Measurements from ENCODE around the gene ZGPAT.
"Not testable (repeated sequence)": the region's sequence is repeated elsewhere in the genome, so short reads cannot be mapped to it uniquely, and the experiment has no call there.

DNA sequence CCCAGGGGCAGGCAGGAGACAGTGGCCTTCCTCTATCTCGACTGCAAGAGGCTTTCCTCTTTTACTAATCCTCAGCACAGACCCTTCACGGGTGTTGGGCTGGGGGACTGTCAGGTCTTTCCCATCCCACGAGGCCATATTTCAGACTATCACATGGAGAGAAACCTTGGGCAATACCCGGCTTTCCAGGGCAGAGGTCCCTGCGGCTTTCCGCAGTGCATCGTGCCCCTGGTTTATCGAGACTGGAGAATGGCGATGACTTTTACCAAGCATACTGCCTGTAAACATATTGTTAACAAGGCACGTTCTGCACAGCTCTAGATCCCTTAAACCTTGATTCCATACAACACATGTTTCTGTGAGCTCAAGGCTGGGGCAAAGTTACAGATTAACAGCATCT lies 47.7 kb upstream of the ZGPAT start:
- not testable (repeated sequence) for TF ChIP-seq POLR2A (IDR thresholded peaks at IDR 0.05; ENCODE audit: low read depth); CTCF (IDR thresholded peaks at IDR 0.05); EP300 (IDR thresholded peaks at IDR 0.05); POLR2AphosphoS5 (IDR thresholded peaks at IDR 0.05)
